NCI-H2227 treated with DMSO at 0.1 percent for 48 hours (cell line): Measurements from ENCODE around the gene SPC24.
"Not testable (repeated sequence)": the region's sequence is repeated elsewhere in the genome, so short reads cannot be mapped to it uniquely, and the experiment has no call there.

ENCODE experiments used
- DNase-seq: peaks from one replicate; lab custom pipeline; 2025; lab: John Stamatoyannopoulos, UW

SPC24 gene

DNA sequence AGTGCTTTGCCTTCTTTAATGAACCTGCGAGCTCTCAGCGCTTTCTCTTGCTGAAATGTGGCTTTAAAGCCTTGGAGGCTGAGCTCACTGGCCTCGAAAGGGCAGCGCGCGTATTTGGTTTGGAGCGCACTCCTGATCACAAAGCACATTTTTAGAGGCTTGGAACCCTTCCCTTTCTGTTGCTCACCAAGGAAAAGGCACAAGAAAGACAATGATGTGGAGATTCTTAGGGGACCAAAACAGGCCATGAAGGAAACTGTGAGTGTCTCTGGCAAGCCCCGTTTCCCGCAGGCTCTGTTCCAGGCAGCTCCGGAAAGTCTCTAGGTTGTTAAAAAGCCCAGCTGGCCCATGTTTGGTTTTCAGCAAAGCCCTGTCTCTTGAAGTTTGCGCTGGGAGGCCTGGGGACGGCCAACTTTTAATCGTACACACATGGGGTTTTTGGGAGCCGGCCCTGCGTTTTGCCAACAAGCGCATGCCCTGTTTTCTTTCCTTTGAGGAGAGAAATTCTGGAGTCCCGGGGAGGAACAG lies 9.4 kb upstream of the SPC24 start:
- no peak for DNase-seq

DNA sequence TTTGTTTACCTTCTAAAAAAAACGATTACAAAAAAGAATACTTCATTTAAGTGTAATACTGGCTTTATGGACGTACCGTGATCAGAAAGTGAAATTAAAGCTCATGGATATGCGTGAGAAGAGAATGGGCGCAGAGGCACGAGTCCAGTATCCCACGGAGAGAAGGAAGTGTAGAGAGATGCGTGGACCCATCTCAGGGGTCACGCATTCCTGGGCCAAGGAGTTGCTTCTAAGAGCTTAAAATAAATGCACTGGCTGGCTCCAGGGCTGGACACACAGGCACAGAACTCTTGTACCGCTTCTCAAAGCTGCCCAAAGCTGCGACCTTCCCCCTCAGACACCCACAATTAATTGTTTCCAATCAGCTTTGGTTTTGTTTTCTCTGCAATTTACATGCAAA lies 8.7 kb upstream of the SPC24 start:
- no peak for DNase-seq

DNA sequence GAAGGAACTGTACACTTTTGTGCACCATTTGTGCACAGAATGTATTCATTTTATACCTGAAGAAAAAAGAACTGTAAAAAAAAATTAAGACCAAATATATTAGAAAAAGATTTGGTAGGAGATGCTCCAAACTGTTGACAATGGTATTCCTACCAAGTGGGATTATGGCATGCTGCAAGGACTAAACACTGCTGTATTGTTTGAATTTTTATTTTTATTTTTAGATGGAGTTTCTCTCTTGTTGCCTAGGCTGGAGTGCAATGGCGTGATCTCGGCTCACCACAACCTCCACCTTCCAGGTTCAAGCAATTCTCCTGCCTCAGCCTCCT lies 4.8 kb upstream of the SPC24 start:
- not testable (repeated sequence) for DNase-seq

DNA sequence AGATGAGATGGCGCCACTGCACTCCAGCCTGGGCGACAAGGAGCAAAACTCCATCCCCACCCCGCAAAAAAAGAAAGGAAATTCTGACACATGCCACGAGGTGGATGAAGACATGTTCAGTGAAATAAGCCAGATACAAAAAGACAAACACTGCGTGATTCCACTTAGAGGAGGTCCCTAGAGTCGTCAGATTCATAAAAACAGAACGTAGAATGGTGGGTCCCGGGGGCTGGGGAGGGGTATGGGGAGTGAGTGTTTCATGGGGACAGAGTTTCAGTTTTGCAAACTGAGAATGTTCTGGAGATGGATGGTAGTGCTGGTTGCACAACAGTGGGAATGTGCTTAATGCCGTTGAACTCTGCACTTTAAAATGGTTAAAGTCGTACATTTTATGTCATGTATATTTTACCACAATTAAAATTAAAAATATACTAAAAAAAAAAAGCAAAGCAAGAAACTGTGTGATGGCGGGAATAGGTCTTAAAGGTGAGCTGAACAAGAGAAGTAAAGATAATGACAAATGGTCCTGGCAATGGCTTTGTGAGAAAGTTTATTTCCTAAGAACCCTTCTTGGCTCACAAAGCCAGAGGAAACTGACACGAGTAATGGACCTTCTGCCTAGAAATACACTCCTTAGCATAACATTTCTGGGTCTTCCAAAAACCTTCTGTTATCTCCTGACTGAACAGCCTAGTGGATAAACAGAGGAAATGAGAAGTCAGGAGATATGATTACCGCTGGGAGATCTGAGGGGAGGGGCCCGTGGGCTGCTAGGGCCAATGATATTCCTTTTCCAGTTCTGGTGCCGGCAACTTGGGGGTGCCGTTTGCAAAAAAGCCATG lies 4.2 kb upstream of the SPC24 start:
- DNase-seq, result no peak

DNA sequence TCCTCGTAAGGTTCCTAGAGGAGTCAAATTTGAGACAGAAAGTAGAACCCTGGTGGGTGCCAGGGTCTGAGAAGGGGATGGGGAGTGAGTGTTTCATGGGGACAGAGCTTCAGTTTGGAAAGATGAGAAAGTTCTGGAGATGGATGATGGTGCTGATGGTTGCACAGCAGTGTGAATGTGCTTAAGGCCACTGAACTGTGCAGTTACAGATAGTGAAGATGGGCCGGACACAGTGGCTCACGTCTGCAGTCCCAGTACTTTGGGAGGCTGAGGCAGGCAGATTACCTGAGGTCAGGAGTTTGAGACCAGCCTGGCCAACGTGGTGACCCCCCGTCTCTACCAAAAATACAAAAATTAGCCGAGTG lies 917 bp downstream of the SPC24 start:
- no peak for DNase-seq

DNA sequence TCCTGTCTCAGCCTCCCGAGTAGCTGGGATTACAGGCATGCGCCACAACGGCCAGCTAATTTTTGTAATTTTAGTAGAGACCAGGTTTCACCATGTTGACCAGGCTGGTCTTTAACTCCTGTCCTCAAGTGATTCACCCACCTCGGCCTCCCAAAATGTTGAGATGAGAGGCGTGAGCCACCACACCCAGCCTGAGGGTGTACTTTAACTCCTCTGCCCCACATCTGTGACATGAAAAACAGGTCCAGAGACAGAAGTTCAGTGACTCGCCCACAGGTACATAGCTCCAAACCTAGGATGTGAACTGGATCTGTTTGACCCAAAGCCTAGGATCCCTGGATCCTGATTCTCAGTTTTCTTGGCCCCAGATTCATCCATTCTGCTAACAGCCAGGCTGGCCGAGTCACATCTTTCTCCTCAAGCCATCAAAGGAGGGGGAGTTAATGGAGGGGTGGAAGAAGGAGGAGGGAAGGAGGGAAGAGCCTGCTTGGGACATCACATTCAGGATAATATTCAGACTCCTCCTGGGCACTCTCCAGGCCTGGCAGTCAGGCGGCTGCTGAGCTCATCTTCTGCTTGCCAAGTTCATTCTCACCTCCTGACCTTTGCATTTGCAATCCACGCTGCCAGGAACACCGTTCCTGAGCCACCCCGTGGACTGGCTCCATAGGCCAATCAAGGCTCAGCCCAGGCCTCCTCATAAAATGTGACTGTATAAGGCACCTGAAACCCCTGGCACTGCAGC lies 3.1 kb downstream of the SPC24 start:
- DNase-seq, result no peak

DNA sequence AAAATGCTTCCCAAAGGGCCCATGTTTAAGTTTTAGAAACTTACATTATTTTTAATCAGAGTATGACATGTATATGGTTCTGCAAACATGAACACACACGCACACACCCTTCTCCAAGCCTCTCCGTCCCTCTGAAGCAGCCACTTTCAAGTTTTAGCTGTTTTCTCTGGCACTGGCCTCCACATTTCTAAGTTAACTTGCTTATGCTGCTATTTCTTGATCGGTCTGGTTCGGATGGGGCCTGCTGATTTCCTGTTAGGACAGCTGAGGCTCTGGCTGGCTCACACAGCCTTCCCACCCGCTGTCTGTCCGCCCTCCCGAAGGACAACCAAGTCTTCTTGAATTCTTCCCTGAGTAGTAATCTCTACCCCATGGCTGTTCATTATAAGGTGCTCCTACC lies 4.4 kb downstream of the SPC24 start:
- no peak for DNase-seq

DNA sequence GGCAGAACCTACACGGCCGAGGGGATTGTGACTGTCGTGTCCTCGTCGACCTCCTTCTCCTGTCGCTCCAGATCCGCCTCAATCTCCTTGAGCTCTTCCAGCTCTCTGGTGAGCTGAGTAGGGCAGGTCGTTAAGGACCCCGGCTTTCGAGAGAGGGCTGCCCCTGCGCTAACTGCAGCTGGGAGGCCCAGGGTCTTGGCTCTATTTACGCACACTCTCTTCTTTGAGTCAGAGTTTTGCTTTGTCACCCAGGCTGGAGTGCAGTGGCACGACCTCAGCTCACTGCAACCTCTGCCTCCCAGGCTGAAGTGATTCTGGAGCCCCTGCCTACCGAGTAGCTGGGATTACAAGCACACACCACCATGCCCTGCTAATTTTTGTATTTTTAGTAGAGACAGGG lies 7.6 kb downstream of the SPC24 start:
- no peak for DNase-seq

DNA sequence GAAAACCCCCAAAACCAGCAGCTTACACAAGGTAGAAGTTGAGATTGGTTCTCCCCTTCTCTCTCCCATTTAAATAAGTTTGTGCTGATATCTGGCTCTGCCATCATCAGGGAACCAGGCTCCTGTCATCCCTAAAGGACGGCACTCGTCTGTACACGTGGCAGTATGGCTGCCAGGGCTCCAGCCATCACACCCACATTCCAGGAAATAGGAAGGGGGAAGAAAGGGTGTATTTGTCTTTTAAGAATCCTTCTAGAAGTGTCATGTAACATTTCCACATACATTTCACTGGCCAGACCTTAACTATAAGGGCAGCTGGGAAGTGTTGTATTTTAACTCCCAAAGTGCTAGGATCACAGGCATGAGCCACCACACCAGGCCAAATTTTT lies 10.1 kb downstream of the SPC24 start:
- DNase-seq, result no peak

DNA sequence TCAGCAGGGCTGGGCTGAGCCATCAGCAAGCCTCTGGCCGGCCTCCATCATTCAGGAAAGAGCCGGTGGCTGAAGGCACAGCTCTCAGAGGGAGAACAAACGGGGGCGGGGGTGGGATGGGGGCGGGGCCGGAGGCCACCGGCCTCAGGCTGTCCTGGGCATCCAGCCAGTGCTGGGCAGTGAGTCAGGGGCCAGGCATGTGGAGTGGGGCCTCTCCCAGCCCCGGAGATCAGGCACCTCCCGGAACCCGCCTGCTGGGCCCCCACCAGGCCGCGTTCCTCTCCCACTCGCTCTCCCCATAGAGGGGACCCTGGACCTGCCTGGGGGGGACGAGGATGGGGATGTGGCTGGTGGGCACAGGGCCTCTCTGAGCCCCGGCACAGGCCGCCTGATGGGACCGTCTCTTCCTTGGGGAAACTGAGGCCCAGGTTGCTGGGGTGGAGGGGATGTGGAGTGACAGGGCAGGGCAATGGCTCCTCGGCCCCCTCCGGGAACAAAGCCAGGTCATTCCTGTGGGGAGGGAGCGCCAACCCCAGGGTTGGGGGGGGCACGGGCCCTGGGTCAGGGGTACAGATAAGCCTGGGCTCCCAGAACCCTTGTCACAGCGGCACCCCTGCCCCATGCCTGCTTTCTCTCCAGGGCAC lies 12.9 kb downstream of the SPC24 start:
- DNase-seq, result no peak

DNA sequence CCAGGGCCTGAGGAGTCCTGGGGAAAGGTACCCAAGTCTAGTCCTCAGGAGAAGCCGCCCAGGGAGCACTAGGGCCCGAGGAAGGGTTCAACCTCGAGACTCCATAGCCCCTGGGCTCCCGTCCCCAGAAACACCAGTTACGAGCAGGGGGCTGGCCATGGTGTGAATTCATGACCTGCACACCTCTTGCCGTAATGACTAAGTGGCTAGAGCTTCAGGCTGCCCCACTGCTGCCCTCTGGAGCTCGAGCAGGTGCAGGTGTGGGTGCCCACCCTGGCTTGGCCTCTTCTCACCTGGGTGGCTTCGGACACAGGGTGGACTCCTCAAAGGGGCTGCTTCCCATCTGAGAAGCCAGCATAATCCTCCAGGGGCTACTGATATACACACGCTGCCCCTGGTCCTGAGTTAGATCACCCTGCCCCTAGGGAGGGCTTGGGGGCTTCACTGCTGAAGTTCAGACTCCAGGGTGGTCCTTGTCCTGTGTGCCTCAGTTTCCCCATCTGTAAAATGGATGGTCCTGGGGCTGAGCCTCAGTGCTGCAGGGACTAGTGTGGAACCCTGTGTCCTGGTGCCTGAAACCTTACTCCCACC lies 13.6 kb downstream of the SPC24 start:
- no peak for DNase-seq

DNA sequence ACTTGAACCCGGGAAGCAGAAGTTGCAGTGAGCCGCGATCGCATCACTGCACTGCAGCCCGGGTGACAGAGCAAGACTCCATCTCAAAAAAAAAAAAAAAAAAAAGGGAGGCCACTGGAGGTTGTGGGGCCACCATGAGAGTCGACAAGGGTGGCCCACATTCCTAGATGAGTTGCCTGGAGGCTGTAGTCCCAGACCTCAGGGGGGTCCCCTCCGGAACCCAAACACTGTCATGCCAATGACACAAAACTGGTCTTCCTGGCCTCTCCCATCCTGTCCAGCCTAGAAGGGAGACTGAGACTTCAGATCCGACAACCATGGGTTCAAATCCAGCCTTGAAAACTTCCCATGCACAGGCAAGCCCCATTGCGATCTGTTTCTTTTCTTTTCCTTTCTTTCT lies 14.7 kb downstream of the SPC24 start:
- DNase-seq, result no peak

DNA sequence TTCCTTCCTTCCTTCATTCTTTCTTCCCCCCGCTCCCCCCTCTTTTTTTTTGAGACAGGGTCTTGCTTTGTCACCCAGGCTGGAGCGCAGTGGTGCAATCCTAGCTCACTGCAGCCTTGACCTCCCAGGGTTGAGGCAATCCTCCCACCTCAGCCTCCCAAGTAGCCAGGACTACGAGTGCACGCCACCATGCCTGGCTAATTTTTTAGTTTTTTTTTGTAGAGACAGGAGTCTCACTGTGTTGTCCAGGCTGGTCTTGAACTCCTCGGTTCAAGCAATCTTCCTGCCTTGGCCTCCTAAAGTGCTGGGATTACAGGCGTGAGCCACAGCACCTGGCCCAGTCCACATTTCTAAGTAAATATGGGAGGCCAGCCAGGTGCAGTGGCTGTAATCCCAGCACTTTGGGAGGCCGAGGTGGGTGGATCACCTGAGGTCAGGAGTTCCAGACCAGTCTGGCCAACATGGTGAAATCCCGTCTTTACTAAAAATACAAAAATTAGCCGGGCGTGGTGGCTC lies 15.5 kb downstream of the SPC24 start:
- not testable (repeated sequence) for DNase-seq

DNA sequence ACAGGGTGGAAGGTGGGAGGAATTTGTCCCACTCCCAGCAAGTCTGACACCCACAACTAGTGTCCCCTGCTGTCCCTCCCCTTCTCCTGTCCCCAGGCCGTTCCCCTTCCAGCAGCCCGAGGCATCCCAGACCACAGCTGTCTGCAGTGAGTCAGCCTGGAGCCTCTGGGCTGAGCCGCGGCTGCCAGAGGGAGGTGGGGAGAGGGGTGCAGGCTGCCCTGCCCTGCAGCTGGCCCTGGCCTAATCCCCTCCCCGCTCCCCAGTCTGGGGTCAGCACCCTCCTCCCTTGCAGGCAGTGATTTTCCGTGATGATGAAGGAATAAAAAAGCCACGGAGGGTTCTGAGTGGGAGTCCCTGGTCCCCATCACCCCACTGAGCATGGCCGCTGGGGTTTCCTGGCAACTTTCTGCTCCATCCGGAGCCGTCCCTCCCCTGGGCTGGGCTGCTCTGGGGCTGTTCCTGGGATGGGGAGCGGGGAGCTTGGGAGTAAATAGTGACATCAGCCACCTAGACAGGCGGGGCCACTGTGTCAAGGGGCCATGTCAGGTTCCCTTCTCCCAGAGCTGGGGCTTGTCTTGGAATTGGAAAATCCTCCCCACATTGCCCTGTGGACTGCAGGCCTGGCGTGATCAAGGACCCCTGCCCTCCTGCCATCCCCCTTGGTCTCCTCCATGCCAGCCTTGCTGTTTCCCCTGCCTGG lies 16.8 kb downstream of the SPC24 start:
- DNase-seq, result no peak

DNA sequence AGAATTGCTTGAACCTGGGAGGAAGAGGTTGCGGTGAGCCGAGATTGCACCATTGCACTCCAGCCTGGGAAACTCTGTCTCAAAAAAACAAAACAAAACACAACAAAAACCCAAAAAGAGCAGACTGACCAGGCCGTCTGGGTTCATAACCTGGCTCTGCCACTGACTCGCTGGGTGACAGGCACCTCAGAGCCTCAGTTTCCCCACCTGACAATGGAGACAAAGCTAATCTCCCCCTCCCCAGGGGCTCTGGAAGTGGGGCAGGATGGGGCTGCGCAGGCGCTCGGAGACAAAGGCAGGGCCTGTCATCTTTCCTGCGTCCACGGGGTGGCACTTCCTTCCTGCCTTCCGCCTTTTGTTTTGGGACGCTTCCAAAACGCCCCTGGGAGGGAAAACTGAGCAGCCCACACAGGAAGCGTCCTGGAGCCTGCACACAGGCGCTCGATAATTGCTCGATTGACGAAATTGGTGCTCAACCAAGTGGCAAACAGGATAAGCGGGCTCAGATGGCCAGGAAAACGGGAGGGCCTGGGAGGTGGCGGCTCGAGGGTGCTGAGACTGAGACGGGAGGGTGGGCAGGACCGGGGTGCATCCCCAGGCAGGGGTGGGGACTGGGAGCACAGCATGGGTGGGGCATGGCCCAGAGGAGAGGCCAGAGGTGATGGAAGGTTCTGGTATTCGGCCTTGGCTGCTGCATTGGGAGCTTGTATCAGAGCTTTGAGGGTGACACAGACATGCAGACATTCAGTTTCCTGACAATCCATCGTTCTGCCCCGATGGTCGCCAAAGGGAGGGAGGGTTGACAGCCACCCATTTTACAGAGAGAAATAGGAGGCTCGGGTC lies 17.8 kb downstream of the SPC24 start:
- DNase-seq, result peak; percentile 64

DNA sequence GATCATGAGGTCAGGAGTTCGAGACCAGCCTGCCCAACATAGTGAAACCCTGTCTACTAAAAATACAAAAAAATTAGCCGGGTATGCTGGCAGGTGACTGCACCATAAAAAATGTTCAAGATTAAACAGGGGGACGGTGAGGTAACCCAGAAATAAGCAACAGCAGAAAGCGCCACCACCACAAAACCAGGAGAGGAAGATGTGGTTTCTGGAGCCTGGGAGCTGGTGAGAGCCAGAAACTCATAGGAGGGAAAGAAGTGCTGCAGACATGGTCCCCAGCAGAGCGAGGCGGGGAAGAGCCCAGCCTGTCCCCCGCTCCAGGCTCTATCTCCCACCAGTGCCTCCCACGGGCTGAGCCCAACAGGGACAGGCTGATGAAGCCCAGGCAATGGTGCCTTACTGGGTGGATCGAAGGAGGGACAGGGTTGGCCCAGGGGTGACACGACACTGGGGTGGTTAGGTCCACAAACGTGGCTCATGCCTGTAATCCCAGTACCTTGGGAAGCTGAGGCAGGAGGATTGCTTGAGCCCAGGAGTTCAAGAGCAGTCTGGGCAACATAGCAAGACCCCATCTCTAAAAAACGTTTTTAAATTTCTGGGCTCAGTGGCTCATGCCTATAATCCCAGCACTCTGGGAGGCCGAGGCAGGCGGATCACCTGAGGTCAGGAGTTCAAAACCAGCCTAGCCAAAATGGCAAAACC lies 19.0 kb downstream of the SPC24 start:
- DNase-seq, result no peak

DNA sequence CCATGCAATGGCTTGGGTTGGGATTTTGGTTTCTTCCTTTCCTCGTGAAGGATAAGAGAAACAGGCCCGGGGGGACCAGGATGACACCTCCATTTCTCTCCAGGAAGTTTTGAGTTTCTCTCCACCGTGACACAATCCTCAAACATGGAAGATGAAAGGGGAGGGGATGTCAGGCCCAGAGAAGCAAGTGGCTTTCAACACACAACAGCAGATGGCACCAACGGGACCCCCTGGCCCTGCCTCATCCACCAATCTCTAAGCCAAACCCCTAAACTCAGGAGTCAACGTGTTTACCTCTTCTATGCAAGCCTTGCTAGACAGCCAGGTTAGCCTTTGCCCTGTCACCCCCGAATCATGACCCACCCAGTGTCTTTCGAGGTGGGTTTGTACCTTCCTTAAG lies 24.1 kb downstream of the SPC24 start:
- no peak for DNase-seq

DNA sequence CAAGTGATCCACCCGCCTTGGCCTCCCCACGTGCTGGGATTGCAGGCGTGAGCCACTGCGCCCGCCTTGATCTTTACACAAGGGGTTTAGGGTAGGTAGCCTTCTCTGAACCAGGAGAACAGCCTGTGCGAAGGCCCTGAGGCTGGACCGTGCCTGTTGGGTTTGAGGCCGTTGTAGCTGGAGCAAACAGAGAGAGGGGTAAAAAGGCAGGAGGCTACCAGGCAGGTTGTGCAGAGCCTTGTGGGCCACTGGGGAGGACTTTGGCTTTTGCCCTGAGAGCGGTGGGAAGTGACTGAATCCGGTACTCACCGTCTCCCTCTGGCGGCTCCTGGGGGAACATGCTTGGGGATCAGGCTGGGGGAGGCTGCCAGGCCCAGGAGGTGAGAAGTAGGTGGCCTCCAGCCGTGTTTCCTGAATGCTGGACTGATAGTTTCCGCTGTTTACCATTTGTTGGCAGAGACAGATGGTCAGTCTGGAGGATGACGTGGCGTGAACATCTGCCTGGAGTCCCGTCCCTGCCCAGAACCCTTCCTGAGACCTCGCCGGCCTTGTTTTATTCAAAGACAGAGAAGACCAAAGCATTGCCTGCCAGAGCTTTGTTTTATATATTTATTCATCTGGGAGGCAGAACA lies 24.6 kb downstream of the SPC24 start:
- peak; percentile 31 for DNase-seq

DNA sequence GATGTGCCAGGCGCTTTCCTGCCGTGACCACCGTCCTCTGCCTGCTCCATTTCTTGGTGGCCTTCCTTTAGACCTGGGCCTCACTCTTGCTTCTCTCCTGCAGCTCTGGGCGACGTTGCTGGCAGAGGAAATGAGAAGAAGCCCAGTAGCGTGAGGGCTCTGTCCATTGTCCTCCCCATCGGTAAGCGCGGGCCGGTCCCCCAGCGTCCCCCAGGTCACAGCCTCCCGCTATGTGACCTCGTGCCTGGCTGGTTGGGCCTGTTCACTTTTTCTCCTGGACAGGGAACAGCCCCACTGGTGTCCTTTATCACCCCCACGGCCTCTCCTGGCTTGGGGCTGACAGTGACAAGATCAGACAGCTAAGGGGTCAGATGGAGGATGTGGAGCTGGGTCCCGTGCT lies 27.7 kb downstream of the SPC24 start:
- no peak for DNase-seq
